HepG2 (cell line): Measurements from ENCODE around the gene LYPD1. TPM values are rescaled to one million over a fixed set of nuclear protein-coding genes. Genes with fewer than 3 reads are reported as not detected.

Experiments used
- ATAC-seq: fragments of 200-7000 bp; cut with Tn5 transposase; 3 replicates; pipeline ENCODE4 v1.9.1; 2020; ENCODE audit warnings: mild to moderate bottlenecking, moderate library complexity
- BruUV-seq: library from RNA; stranded (reverse); fragments of 400-500 nt; replicated peaks from 2 replicates; lab custom pipeline; 2021; lab: Mats Ljungman, UMichigan
- CTCF ChIA-PET: fragments of 300-600 bp; formaldehyde crosslinking; extraction: SDS; loops from one replicate; lab custom pipeline; 2021; ENCODE audit warnings: low total read pairs, inconsistent platforms, low intra/inter-chr PET ratio; lab: Yijun Ruan, JAX
- POLR2A ChIA-PET: fragments of 350-600 bp; sonication (Branson Sonifier 250); formaldehyde crosslinking; loops from one replicate; lab custom pipeline; 2020; ENCODE audit warnings: antibody characterized with exemption, inconsistent platforms; lab: Yijun Ruan, JAX
- DNase-seq: peaks from one replicate; pipeline ENCODE4 v3.0.0-alpha.2; 2015; ENCODE audit warnings: low spot score
- FAIRE-seq: peaks from 3 replicates; lab custom pipeline; 2011; peaks lifted over from hg19 to GRCh38; lab: Jason Lieb, UNC
- H2AFZ ChIP-seq: one replicate; pipeline ENCODE4 v1.6.1; 2011; ENCODE audit warnings: low read length, inconsistent platforms
- H3K27ac ChIP-seq: fragments of 300-600 bp; 3 replicates; pipeline ENCODE4 v1.8.0; 2011; ENCODE audit warnings: mixed run types, mild to moderate bottlenecking, mixed read lengths, low read length, inconsistent platforms; ENCODE audit not compliant: insufficient read depth; ENCODE audit errors: extremely low read length
- H3K27me3 ChIP-seq, 2 experiments: fragments of 200-600 bp in 1 of 2; 2 replicates in 1 of 2; 3 replicates in 1 of 2; pipeline versions ENCODE4 v1.6.0 to v1.8.0; 2011; ENCODE audit warnings: low read length in 2 of 2, mild to moderate bottlenecking in 2 of 2, moderate library complexity in 2 of 2, inconsistent platforms in 1 of 2; ENCODE audit not compliant: insufficient read depth in 2 of 2, control insufficient read depth in 1 of 2
- H3K36me3 ChIP-seq, 2 experiments: fragments of 200-600 bp in 1 of 2; replicated peaks in 1 of 2; 2 replicates in 1 of 2; 3 replicates in 1 of 2; pipeline versions ENCODE4 v1.5.1 to v1.8.0; 2011; ENCODE audit warnings: low read length in 2 of 2, inconsistent platforms in 1 of 2; ENCODE audit not compliant: insufficient read depth in 2 of 2, control insufficient read depth in 1 of 2
- H3K4me1 ChIP-seq: 2 replicates; pipeline ENCODE4 v1.5.1; 2012; ENCODE audit warnings: low read length, inconsistent platforms; ENCODE audit not compliant: insufficient read depth
- H3K4me2 ChIP-seq: 2 replicates; pipeline ENCODE4 v1.6.0; 2011; ENCODE audit warnings: low read depth, low read length, inconsistent platforms
- H3K4me3 ChIP-seq, 3 experiments: fragments of 200-600 bp in 1 of 3; sonication (generic), shearing (Covaris generic) in 1 of 3; replicated peaks in 1 of 3; 2 replicates each; pipeline ENCODE4 v1.5.1; 2011 to 2016; ENCODE audit warnings: low read length in 3 of 3, inconsistent platforms in 2 of 3, low read depth in 2 of 3, mild to moderate bottlenecking in 2 of 3, control low read depth in 1 of 3, mixed read lengths in 1 of 3; ENCODE audit not compliant: insufficient read depth in 1 of 3
- H3K79me2 ChIP-seq: one replicate; pipeline ENCODE4 v1.6.1; 2011; ENCODE audit warnings: low read length, inconsistent platforms; ENCODE audit not compliant: insufficient read depth
- H3K9ac ChIP-seq: 2 replicates; pipeline ENCODE4 v1.6.0; 2011; ENCODE audit warnings: mild to moderate bottlenecking, low read depth, low read length, inconsistent platforms; ENCODE audit not compliant: insufficient read depth
- H3K9me3 ChIP-seq: 2 replicates; pipeline ENCODE4 v1.5.1; 2012; ENCODE audit warnings: mild to moderate bottlenecking, low read length
- H4K20me1 ChIP-seq: 2 replicates; pipeline ENCODE4 v1.6.0; 2011; ENCODE audit warnings: inconsistent platforms, mild to moderate bottlenecking, low read length, moderate library complexity; ENCODE audit not compliant: insufficient read depth
- DNMT1 ChIP-seq: sonication (generic); formaldehyde crosslinking; IDR thresholded peaks from 2 replicates; pipeline ENCODE4 v1.5.1; 2020; ENCODE audit warnings: mild to moderate bottlenecking, missing genetic modification reagents
- ELF4 ChIP-seq: sonication (generic); formaldehyde crosslinking; IDR thresholded peaks from 2 replicates; pipeline ENCODE4 v1.5.0; 2020; ENCODE audit warnings: missing genetic modification reagents, mild to moderate bottlenecking, moderate library complexity, borderline replicate concordance
- NR2F6 ChIP-seq, 2 experiments: IDR thresholded peaks; 2 replicates each; pipeline ENCODE4 v1.6.1; 2016; ENCODE audit warnings: antibody characterized with exemption in 1 of 2, mild to moderate bottlenecking in 1 of 2
- NRL ChIP-seq: sonication (generic); formaldehyde crosslinking; IDR thresholded peaks from 2 replicates; pipeline ENCODE4 v1.5.0; 2020; ENCODE audit warnings: missing genetic modification reagents, mild to moderate bottlenecking, moderate library complexity, borderline replicate concordance
- PBX3 ChIP-seq: sonication (generic); formaldehyde crosslinking; IDR thresholded peaks from 2 replicates; pipeline ENCODE4 v1.8.1; 2023; ENCODE audit warnings: missing genetic modification reagents, inconsistent platforms, borderline replicate concordance
- SMARCC2 ChIP-seq: fragments of 450-650 bp; IDR thresholded peaks from 2 replicates; pipeline ENCODE4 v1.6.1; 2017; ENCODE audit warnings: antibody characterized with exemption, mild to moderate bottlenecking
- ZNF350 ChIP-seq: sonication (generic); formaldehyde crosslinking; IDR thresholded peaks from 2 replicates; pipeline ENCODE4 v1.4.0; 2020; ENCODE audit warnings: mild to moderate bottlenecking, low read depth, missing genetic modification reagents, borderline replicate concordance
- ZNF549 ChIP-seq: sonication (generic); formaldehyde crosslinking; IDR thresholded peaks from 2 replicates; pipeline ENCODE4 v1.5.0; 2020; ENCODE audit warnings: missing genetic modification reagents
- ZNF572 ChIP-seq: sonication (generic); formaldehyde crosslinking; IDR thresholded peaks from 2 replicates; pipeline ENCODE4 v1.5.1; 2020; ENCODE audit warnings: mild to moderate bottlenecking, missing genetic modification reagents
- WGBS: methylation state at CpG from one replicate; pipeline ENCODE4 v1.1.6; 2017; ENCODE audit warnings: low lambda C conversion rate; 5-methylcytosine and 5-hydroxymethylcytosine counted together
- in situ Hi-C: cut with HindIII; loops from 2 replicates; pipeline ENCODE4 v1.10.0; 2017; ENCODE audit warnings: low pct_unique_long_range_greater_than_20kb; ENCODE audit not compliant: extremely low pct_ligation_motif_present
- intact Hi-C: fragments of 100-400 bp; cut with micrococcal nuclease; formaldehyde crosslinking; loops from one replicate; pipeline ENCODE4 v1.10.0; 2022; ENCODE audit not compliant: unreplicated experiment
- polyA plus RNA-seq, 8 experiments: library from polyadenylated mRNA; depleted of rRNA in 3 of 8; stranded (reverse) in 7 of 8; unstranded in 1 of 8; fragments of >200 nt; fragmentation: Illumina TruSeq in 4 of 8; extraction: Trizol in 4 of 8; gene quantifications; 2 replicates each; pipeline versions ENCODE4 v1.2.1 to v1.2.3, GENCODE V29; 2011 to 2016; ENCODE audit warnings: low read depth in 4 of 8, missing spikeins in 1 of 8, mixed read lengths in 1 of 8; ENCODE audit not compliant: insufficient read depth in 1 of 8
- total RNA-seq, 5 experiments: library from RNA; depleted of rRNA; stranded (reverse); fragments of >200 nt; fragmentation: Illumina TruSeq; extraction: Trizol; gene quantifications; 2 replicates each; pipeline ENCODE4 v1.2.3, GENCODE V29; 2016; ENCODE audit warnings: low read depth in 1 of 5
- TF ChIP-seq, protein P1 (sequence below): sonication (generic); formaldehyde crosslinking; IDR thresholded peaks from 2 replicates; pipeline ENCODE4 v1.4.0; 2020; ENCODE audit warnings: missing genetic modification reagents, borderline replicate concordance

LYPD1 gene
- total and polyA plus RNA-seq, 2 of the 13 experiments (the other 11 are each of a cell fraction or from before 2014, with no cell fraction given) = not detected

DNA sequence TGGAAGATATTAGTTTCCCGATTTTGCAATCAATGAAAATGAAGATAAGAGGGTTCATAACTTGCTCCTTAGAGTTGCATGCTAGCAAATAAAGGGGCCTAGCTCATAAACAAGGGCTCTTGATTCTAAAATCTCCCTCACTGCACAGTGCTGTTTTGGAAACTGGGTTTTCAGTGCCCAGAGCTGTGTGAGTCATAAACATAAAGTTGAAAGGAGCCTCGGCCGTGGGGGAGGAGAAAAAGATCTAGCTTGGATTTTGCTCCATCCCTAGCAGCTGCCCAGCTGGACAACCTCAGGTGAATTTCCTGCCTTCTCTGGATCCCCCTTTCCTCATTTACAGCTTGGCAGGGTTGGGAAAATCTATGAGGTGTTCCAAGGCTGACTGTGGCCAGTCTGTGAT is 42.5 kb downstream of the LYPD1 start:
- Histone ChIP-seq H3K36me3 (no peaks in the 10 kb centered on the region), H3K4me3 (no peak overlapping the region), H3K27ac (no peak overlapping the region), H3K9ac (no peak overlapping the region), H3K79me2 (no peaks in the 10 kb centered on the region), H2AFZ (no peak overlapping the region), H3K27me3 (no peaks in the 10 kb centered on the region), H3K4me1 (peaks cover 11% of the 10 kb centered on the region), H4K20me1 (no peaks in the 10 kb centered on the region), H3K4me2 (no peak overlapping the region), H3K9me3 (no peaks in the 10 kb centered on the region)
- WGBS = 5% methylated on average over 3 of the region's 3 CpGs
- ChIA-PET POLR2A (no interaction called here), CTCF (no interaction called here)
- DNase-seq (no peak), ATAC-seq (no peak), FAIRE-seq (no peak)
- in situ Hi-C loops = no loop called here
- TF ChIP-seq, protein P1, sequence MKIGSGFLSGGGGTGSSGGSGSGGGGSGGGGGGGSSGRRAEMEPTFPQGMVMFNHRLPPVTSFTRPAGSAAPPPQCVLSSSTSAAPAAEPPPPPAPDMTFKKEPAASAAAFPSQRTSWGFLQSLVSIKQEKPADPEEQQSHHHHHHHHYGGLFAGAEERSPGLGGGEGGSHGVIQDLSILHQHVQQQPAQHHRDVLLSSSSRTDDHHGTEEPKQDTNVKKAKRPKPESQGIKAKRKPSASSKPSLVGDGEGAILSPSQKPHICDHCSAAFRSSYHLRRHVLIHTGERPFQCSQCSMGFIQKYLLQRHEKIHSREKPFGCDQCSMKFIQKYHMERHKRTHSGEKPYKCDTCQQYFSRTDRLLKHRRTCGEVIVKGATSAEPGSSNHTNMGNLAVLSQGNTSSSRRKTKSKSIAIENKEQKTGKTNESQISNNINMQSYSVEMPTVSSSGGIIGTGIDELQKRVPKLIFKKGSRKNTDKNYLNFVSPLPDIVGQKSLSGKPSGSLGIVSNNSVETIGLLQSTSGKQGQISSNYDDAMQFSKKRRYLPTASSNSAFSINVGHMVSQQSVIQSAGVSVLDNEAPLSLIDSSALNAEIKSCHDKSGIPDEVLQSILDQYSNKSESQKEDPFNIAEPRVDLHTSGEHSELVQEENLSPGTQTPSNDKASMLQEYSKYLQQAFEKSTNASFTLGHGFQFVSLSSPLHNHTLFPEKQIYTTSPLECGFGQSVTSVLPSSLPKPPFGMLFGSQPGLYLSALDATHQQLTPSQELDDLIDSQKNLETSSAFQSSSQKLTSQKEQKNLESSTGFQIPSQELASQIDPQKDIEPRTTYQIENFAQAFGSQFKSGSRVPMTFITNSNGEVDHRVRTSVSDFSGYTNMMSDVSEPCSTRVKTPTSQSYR (CRISPR knock-in tag) = no peak
- no peak for TF ChIP-seq ZNF549 (CRISPR knock-in tag)
- TF ChIP-seq NR2F6 (IDR thresholded peaks at IDR 0.05) = no peak
- no peak for TF ChIP-seq NR2F6 (CRISPR knock-in tag; IDR thresholded peaks at IDR 0.05)
- no peak for TF ChIP-seq DNMT1 (CRISPR knock-in tag)
- TF ChIP-seq NRL (CRISPR knock-in tag) = no peak
- no peak for TF ChIP-seq SMARCC2
- TF ChIP-seq PBX3 (CRISPR knock-in tag) = no peak
- TF ChIP-seq ZNF572 = no peak
- no peak for TF ChIP-seq ZNF350 (CRISPR knock-in tag)
- TF ChIP-seq ELF4 (CRISPR knock-in tag) = no peak
- BruUV-seq = no TSS peak
- intact Hi-C loops = no loop called here
